ENCODE data around the gene GPR42. TPM values are rescaled to one million over a fixed set of nuclear protein-coding genes. Genes with fewer than 3 reads are reported as not detected.
"Not testable (repeated sequence)": the region's sequence is repeated elsewhere in the genome, so short reads cannot be mapped to it uniquely, and the experiment has no call there.

GPR42 gene
- total and polyA plus RNA-seq, 4 donors = 0.21 to 1.5 TPM; not detected in 2

DNA sequence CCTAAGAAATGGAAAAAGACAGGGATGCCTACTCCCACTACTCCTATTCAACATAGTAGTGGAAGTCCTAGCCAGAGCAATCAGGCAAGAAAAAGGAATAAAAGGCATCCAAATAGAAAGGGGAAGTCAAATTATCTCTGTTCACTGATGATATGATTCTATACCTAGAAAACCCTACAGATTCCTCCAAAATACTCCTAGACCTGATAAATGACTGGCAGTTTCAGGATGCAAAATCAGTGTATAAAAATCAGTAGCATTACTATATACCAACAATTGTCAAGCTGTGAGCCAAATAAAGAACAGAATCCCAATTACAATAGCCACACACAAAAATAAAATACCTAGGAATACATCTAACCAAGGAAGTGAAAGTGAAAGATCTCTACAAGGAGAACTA, 1.3 kb upstream of the GPR42 start:
- no peak for TF ChIP-seq CTCF (IDR thresholded peaks at IDR 0.05; ENCODE audit: control extremely low read depth, extremely low read depth)
- ATAC-seq (ENCODE audit: insufficient read depth, low FRiP score) (no peak), DNase-seq (no peak)
- Histone ChIP-seq H3K4me3 (no peak overlapping the region), H3K36me3 (ENCODE audit: control insufficient read depth in 4 of 4, insufficient read depth in 4 of 4, low read length in 4 of 4) (no peaks in the 10 kb centered on the region), H3K9me3 (ENCODE audit: control insufficient read depth in 4 of 4, insufficient read depth in 3 of 4, low read length in 3 of 4) (peaks cover 0 to 3% (median 0%) of the 10 kb centered on the region in 4 donors), H3K9ac (ENCODE audit: insufficient read depth in 1 of 2, low read length in 2 of 2) (no peak overlapping the region), H3K27me3 (ENCODE audit: control insufficient read depth in 3 of 3, insufficient read depth in 3 of 3, low read length in 2 of 3) (peaks cover 0 to 4% (median 0%) of the 10 kb centered on the region in 3 donors), H3K4me1 (ENCODE audit: control insufficient read depth in 5 of 5, insufficient read depth in 5 of 5, low read length in 5 of 5) (no peaks in the 10 kb centered on the region), H3K27ac (ENCODE audit: low read depth in 1 of 2, low read length in 1 of 2) (no peak overlapping the region)

DNA sequence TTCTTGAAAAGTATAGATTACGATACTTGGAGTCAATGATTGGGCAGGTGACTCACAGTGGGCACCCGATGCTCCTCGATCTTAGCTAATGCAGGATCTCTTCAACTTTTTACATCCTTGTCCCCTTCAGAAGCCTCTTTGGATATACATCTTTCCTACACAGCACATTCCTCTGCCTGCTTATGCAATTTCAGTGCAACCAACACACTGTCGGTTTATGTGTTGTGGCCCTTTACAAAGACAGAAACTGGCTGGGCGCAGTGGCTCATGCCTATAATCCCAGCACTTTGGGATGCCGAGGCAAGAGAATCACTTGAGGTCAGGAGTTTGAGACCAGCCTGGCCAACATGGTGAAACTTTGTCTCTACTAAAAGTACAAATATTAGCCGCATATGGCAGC, 2.6 kb downstream of the GPR42 start:
- no peak for TF ChIP-seq CTCF (IDR thresholded peaks at IDR 0.05; ENCODE audit: control extremely low read depth, extremely low read depth)
- Histone ChIP-seq H3K4me3 (no peak overlapping the region), H3K4me1 (ENCODE audit: control insufficient read depth in 5 of 5, insufficient read depth in 5 of 5, low read length in 5 of 5) (peaks cover 0 to 3% (median 0%) of the 10 kb centered on the region in 5 donors), H3K27me3 (ENCODE audit: control insufficient read depth in 3 of 3, insufficient read depth in 3 of 3, low read length in 2 of 3) (no peaks in the 10 kb centered on the region), H3K9me3 (ENCODE audit: control insufficient read depth in 4 of 4, insufficient read depth in 3 of 4, low read length in 3 of 4) (peaks cover 0 to 3% (median 0%) of the 10 kb centered on the region in 4 donors), H3K27ac (ENCODE audit: low read depth in 1 of 2, low read length in 1 of 2) (no peak overlapping the region), H3K36me3 (ENCODE audit: control insufficient read depth in 4 of 4, insufficient read depth in 4 of 4, low read length in 4 of 4) (no peaks in the 10 kb centered on the region), H3K9ac (ENCODE audit: insufficient read depth in 1 of 2, low read length in 2 of 2) (no peak overlapping the region)
- DNase-seq (no peak), ATAC-seq (ENCODE audit: insufficient read depth, low FRiP score) (no peak)
- 79 to 89% methylated on average over 7 of the region's 7 CpGs for WGBS, 2 donors

GRCh38 chr19:35374031-35374430, 3.2 kb downstream of the GPR42 start:
- not testable (repeated sequence) for H3K4me3 ChIP-seq; DNase-seq; H3K9ac ChIP-seq (ENCODE audit: insufficient read depth in 1 of 2, low read length in 2 of 2); H3K4me1 ChIP-seq (ENCODE audit: control insufficient read depth in 5 of 5, insufficient read depth in 5 of 5, low read length in 5 of 5); H3K9me3 ChIP-seq (ENCODE audit: control insufficient read depth in 4 of 4, insufficient read depth in 3 of 4, low read length in 3 of 4); H3K27me3 ChIP-seq (ENCODE audit: control insufficient read depth in 3 of 3, insufficient read depth in 3 of 3, low read length in 2 of 3); H3K27ac ChIP-seq (ENCODE audit: low read depth in 1 of 2, low read length in 1 of 2); ATAC-seq (ENCODE audit: insufficient read depth, low FRiP score); H3K36me3 ChIP-seq (ENCODE audit: control insufficient read depth in 4 of 4, insufficient read depth in 4 of 4, low read length in 4 of 4)

- TF ChIP-seq CTCF (IDR thresholded peaks at IDR 0.05; ENCODE audit: control extremely low read depth, extremely low read depth) = no peak
- DNase-seq (peak in 2 of 3 donors; percentile 6 to 45), ATAC-seq (ENCODE audit: insufficient read depth, low FRiP score) (no peak)
- H3K9me3 ChIP-seq (ENCODE audit: control insufficient read depth in 4 of 4, insufficient read depth in 3 of 4, low read length in 3 of 4) = no peaks in the 10 kb centered on the region
- no peaks in the 10 kb centered on the region for H3K36me3 ChIP-seq (ENCODE audit: control insufficient read depth in 4 of 4, insufficient read depth in 4 of 4, low read length in 4 of 4)
- no peak overlapping the region for H3K4me3 ChIP-seq
- no peak overlapping the region for H3K27ac ChIP-seq (ENCODE audit: low read depth in 1 of 2, low read length in 1 of 2)
- H3K9ac ChIP-seq (ENCODE audit: insufficient read depth in 1 of 2, low read length in 2 of 2) = no peak overlapping the region
- peaks cover 0 to 3% (median 0%) of the 10 kb centered on the region in 5 donors for H3K4me1 ChIP-seq (ENCODE audit: control insufficient read depth in 5 of 5, insufficient read depth in 5 of 5, low read length in 5 of 5)
- H3K27me3 ChIP-seq (ENCODE audit: control insufficient read depth in 3 of 3, insufficient read depth in 3 of 3, low read length in 2 of 3) = no peaks in the 10 kb centered on the region
- 82 to 88% methylated on average over 12 of the region's 12 CpGs for WGBS, 2 donors
Measured at GRCh38 chr19:35375505-35376307, 4.8 kb downstream of the GPR42 start.

All from lung (tissue), 12 donors.